Measurements from ENCODE around the gene WNT7B.

Gene WNT7B

GRCh38 chr22:45937960-45938359 lies 39.0 kb downstream of the WNT7B start:
- no peak overlapping the region for H3K4me3 ChIP-seq
- no peak overlapping the region for H3K9ac ChIP-seq (ENCODE audit: insufficient read length)
- no peak overlapping the region for H3K27ac ChIP-seq
- DNase-seq (ENCODE audit: low read depth, low spot score), result no peak
- H3K36me3 ChIP-seq (ENCODE audit: insufficient read depth, low read length), result no peaks in the 10 kb centered on the region
- H3K9me3 ChIP-seq (ENCODE audit: low read depth, low read length), result no peaks in the 10 kb centered on the region
- TF ChIP-seq EZH2 (IDR thresholded peaks at IDR 0.05) (no peak), POLR2AphosphoS5 (IDR thresholded peaks at IDR 0.05; ENCODE audit: borderline replicate concordance, low read depth, low read length) (no peak), FOXP2 (optimal IDR thresholded peaks at IDR 0.05; ENCODE audit: control extremely low read depth, extremely low read length, insufficient read depth) (no peak)

- no peak for DNase-seq (ENCODE audit: low read depth, low spot score)
- Histone ChIP-seq H3K4me3 (no peak overlapping the region), H3K9me3 (ENCODE audit: low read depth, low read length) (no peaks in the 10 kb centered on the region), H3K27ac (no peak overlapping the region), H3K9ac (ENCODE audit: insufficient read length) (no peak overlapping the region), H3K36me3 (ENCODE audit: insufficient read depth, low read length) (no peaks in the 10 kb centered on the region)
- TF ChIP-seq EZH2 (IDR thresholded peaks at IDR 0.05), result no peak
These were observed 41.4 kb downstream of the WNT7B start for GRCh38 chr22:45935573-45935972.

- no peaks in the 10 kb centered on the region for H3K36me3 ChIP-seq (ENCODE audit: insufficient read depth, low read length)
- TF ChIP-seq EZH2 (IDR thresholded peaks at IDR 0.05) (no peak), POLR2AphosphoS5 (IDR thresholded peaks at IDR 0.05; ENCODE audit: borderline replicate concordance, low read depth, low read length) (no peak), FOXP2 (optimal IDR thresholded peaks at IDR 0.05; ENCODE audit: control extremely low read depth, extremely low read length, insufficient read depth) (no peak)
- DNase-seq (ENCODE audit: low read depth, low spot score), result no peak
- no peaks in the 10 kb centered on the region for H3K9me3 ChIP-seq (ENCODE audit: low read depth, low read length)
- no peak overlapping the region for H3K4me3 ChIP-seq
- no peak overlapping the region for H3K9ac ChIP-seq (ENCODE audit: insufficient read length)
- no peak overlapping the region for H3K27ac ChIP-seq
These were observed 42.2 kb downstream of the WNT7B start for GRCh38 chr22:45934659-45935341.

- no peak for DNase-seq (ENCODE audit: low read depth, low spot score)
- H3K9ac ChIP-seq (ENCODE audit: insufficient read length), result no peak overlapping the region
- no peaks in the 10 kb centered on the region for H3K9me3 ChIP-seq (ENCODE audit: low read depth, low read length)
- no peak overlapping the region for H3K4me3 ChIP-seq
- H3K36me3 ChIP-seq (ENCODE audit: insufficient read depth, low read length), result no peaks in the 10 kb centered on the region
- TF ChIP-seq POLR2AphosphoS5 (IDR thresholded peaks at IDR 0.05; ENCODE audit: borderline replicate concordance, low read depth, low read length) (no peak), FOXP2 (optimal IDR thresholded peaks at IDR 0.05; ENCODE audit: control extremely low read depth, extremely low read length, insufficient read depth) (no peak)
- no peak overlapping the region for H3K27ac ChIP-seq
These were observed 42.8 kb downstream of the WNT7B start for GRCh38 chr22:45934168-45934564.

- Histone ChIP-seq H3K9ac (ENCODE audit: insufficient read length) (no peak overlapping the region), H3K27ac (no peak overlapping the region), H3K36me3 (ENCODE audit: insufficient read depth, low read length) (no peaks in the 10 kb centered on the region), H3K4me3 (no peak overlapping the region), H3K9me3 (ENCODE audit: low read depth, low read length) (no peaks in the 10 kb centered on the region)
- DNase-seq (ENCODE audit: low read depth, low spot score), result no peak
- TF ChIP-seq POLR2AphosphoS5 (IDR thresholded peaks at IDR 0.05; ENCODE audit: borderline replicate concordance, low read depth, low read length), result no peak
- no peak for TF ChIP-seq EZH2 (IDR thresholded peaks at IDR 0.05)
- TF ChIP-seq FOXP2 (optimal IDR thresholded peaks at IDR 0.05; ENCODE audit: control extremely low read depth, extremely low read length, insufficient read depth), result no peak
These were observed 43.3 kb downstream of the WNT7B start for GRCh38 chr22:45933506-45934167.

GRCh38 chr22:45932071-45932470 lies 44.9 kb downstream of the WNT7B start:
- TF ChIP-seq POLR2AphosphoS5 (IDR thresholded peaks at IDR 0.05; ENCODE audit: borderline replicate concordance, low read depth, low read length) (no peak), FOXP2 (optimal IDR thresholded peaks at IDR 0.05; ENCODE audit: control extremely low read depth, extremely low read length, insufficient read depth) (no peak), EZH2 (IDR thresholded peaks at IDR 0.05) (no peak)
- H3K36me3 ChIP-seq (ENCODE audit: insufficient read depth, low read length), result no peaks in the 10 kb centered on the region
- no peaks in the 10 kb centered on the region for H3K9me3 ChIP-seq (ENCODE audit: low read depth, low read length)
- no peak for DNase-seq (ENCODE audit: low read depth, low spot score)
- no peak overlapping the region for H3K27ac ChIP-seq
- no peak overlapping the region for H3K4me3 ChIP-seq
- H3K9ac ChIP-seq (ENCODE audit: insufficient read length), result no peak overlapping the region

- Histone ChIP-seq H3K27ac (no peak overlapping the region), H3K9me3 (ENCODE audit: low read depth, low read length) (no peaks in the 10 kb centered on the region), H3K9ac (ENCODE audit: insufficient read length) (no peak overlapping the region), H3K4me3 (no peak overlapping the region), H3K36me3 (ENCODE audit: insufficient read depth, low read length) (no peaks in the 10 kb centered on the region)
- TF ChIP-seq POLR2AphosphoS5 (IDR thresholded peaks at IDR 0.05; ENCODE audit: borderline replicate concordance, low read depth, low read length) (no peak), EZH2 (IDR thresholded peaks at IDR 0.05) (no peak), FOXP2 (optimal IDR thresholded peaks at IDR 0.05; ENCODE audit: control extremely low read depth, extremely low read length, insufficient read depth) (no peak)
- no peak for DNase-seq (ENCODE audit: low read depth, low spot score)
These were observed 45.9 kb downstream of the WNT7B start for GRCh38 chr22:45931042-45931441.

GRCh38 chr22:45930324-45930723 lies 46.6 kb downstream of the WNT7B start:
- H3K9ac ChIP-seq (ENCODE audit: insufficient read length), result no peak overlapping the region
- no peak for DNase-seq (ENCODE audit: low read depth, low spot score)
- TF ChIP-seq EZH2 (IDR thresholded peaks at IDR 0.05) (no peak), FOXP2 (optimal IDR thresholded peaks at IDR 0.05; ENCODE audit: control extremely low read depth, extremely low read length, insufficient read depth) (no peak), POLR2AphosphoS5 (IDR thresholded peaks at IDR 0.05; ENCODE audit: borderline replicate concordance, low read depth, low read length) (no peak)
- H3K36me3 ChIP-seq (ENCODE audit: insufficient read depth, low read length), result no peaks in the 10 kb centered on the region
- no peaks in the 10 kb centered on the region for H3K9me3 ChIP-seq (ENCODE audit: low read depth, low read length)
- no peak overlapping the region for H3K27ac ChIP-seq
- H3K4me3 ChIP-seq, result no peak overlapping the region

- no peak for DNase-seq (ENCODE audit: low read depth, low spot score)
- H3K9ac ChIP-seq (ENCODE audit: insufficient read length), result no peak overlapping the region
- H3K4me3 ChIP-seq, result no peak overlapping the region
- TF ChIP-seq POLR2AphosphoS5 (IDR thresholded peaks at IDR 0.05; ENCODE audit: borderline replicate concordance, low read depth, low read length) (no peak), FOXP2 (optimal IDR thresholded peaks at IDR 0.05; ENCODE audit: control extremely low read depth, extremely low read length, insufficient read depth) (no peak), EZH2 (IDR thresholded peaks at IDR 0.05) (no peak)
- no peaks in the 10 kb centered on the region for H3K36me3 ChIP-seq (ENCODE audit: insufficient read depth, low read length)
- no peak overlapping the region for H3K27ac ChIP-seq
- no peaks in the 10 kb centered on the region for H3K9me3 ChIP-seq (ENCODE audit: low read depth, low read length)
These were observed 47.3 kb downstream of the WNT7B start for GRCh38 chr22:45929649-45930048.
